Epithelial cell of proximal tubule (primary cell): Measurements from ENCODE around the gene STAM2. TPM values are rescaled to one million over a fixed set of nuclear protein-coding genes. Genes with fewer than 3 reads are reported as not detected.

Experiments used
- DNase-seq: peaks from one replicate; pipeline ENCODE4 v3.0.0-alpha.2; 2011; ENCODE audit warnings: low read depth
- H3K4me3 ChIP-seq: 2 replicates; pipeline ENCODE4 v1.5.1; 2011; ENCODE audit warnings: low read depth, mild to moderate bottlenecking, low read length
- total RNA-seq: library from RNA; depleted of rRNA; stranded (reverse); fragments of >200 nt; gene quantifications from 2 replicates; pipeline ENCODE4 v1.2.3, GENCODE V29; 2015
- TF ChIP-seq, protein P1 (sequence below): conservative IDR thresholded peaks from 2 replicates; pipeline ENCODE4 v1.5.1; 2012; ENCODE audit warnings: low read depth, mild to moderate bottlenecking, low read length

STAM2 gene
- total RNA-seq, 1 donor from 2014 or later, result 18.7 TPM

DNA sequence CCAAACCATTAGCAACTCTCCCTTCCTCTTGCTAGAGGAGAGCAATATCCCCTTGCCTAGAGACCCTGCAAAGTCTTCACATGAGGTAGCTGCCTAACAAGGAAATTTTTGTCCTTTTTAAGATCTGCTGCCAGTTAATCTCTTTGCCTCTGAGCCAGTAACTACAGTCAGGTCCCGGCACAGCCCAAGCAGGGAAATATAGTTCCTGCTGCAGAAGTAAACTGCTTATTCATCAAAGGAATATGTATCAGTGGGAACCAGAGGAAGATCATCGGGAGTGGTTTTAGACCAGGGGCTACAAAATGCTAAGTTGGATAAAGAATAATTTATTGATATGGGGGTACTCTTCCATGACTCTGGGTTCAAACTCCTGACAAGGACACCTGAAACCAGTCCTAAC lies 107.3 kb downstream of the STAM2 start:
- TF ChIP-seq, protein P1, sequence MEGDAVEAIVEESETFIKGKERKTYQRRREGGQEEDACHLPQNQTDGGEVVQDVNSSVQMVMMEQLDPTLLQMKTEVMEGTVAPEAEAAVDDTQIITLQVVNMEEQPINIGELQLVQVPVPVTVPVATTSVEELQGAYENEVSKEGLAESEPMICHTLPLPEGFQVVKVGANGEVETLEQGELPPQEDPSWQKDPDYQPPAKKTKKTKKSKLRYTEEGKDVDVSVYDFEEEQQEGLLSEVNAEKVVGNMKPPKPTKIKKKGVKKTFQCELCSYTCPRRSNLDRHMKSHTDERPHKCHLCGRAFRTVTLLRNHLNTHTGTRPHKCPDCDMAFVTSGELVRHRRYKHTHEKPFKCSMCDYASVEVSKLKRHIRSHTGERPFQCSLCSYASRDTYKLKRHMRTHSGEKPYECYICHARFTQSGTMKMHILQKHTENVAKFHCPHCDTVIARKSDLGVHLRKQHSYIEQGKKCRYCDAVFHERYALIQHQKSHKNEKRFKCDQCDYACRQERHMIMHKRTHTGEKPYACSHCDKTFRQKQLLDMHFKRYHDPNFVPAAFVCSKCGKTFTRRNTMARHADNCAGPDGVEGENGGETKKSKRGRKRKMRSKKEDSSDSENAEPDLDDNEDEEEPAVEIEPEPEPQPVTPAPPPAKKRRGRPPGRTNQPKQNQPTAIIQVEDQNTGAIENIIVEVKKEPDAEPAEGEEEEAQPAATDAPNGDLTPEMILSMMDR, result no peak
- no peak overlapping the region for H3K4me3 ChIP-seq
- no peak for DNase-seq

DNA sequence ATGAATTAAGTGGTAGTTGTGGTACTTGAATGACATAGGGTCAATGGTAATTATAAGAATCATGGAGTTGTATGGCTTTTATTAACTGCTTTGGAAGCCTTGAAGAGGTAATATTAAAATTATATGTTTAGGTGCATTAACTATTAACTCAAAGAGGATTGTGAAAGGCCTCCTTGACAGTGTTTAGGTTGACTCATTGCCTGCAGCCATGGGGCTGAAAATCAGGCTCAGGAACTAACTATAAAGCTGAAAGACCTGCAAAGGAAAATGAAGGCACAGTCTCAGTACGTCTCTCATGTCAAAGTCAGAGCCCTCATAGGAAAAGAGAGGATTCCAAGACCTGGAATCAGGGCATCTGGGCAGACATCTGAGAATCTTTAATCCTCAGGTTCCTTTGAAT lies 107.7 kb downstream of the STAM2 start:
- DNase-seq, result no peak

More for the DNA sequence above, 107.7 kb downstream of the STAM2 start:
- TF ChIP-seq, protein P1, result no peak
- no peak overlapping the region for H3K4me3 ChIP-seq

Other genes with a start within 250 kb of the STAM2 start
- gene CACNB4, start 76.7 kb downstream of the STAM2 start, total RNA-seq, result 0.14 and 0.52 TPM in 2 replicates
- gene FMNL2, start 159.4 kb upstream of the STAM2 start, total RNA-seq, result 25.6 and 29.7 TPM in 2 replicates